Activated CD4-positive, alpha-beta T cell treated with anti-CD3 and anti-CD28 coated beads, Interleukin-2, amount 50 U/mL, for 24 hours (primary cell): ENCODE measurements around the gene LMF1.
"Not testable (repeated sequence)": the region's sequence is repeated elsewhere in the genome, so short reads cannot be mapped to it uniquely, and the experiment has no call there.

Experiments
- DNase-seq, 2 donors: peaks; one replicate each; pipeline ENCODE4 v3.0.0-alpha.2; 2020; ENCODE audit warnings: low read depth in 1 of 2, low spot score in 1 of 2

The LMF1 gene

GRCh38 chr16:951660-952301 lies 19.0 kb downstream of the LMF1 start:
- no peak for DNase-seq

DNA sequence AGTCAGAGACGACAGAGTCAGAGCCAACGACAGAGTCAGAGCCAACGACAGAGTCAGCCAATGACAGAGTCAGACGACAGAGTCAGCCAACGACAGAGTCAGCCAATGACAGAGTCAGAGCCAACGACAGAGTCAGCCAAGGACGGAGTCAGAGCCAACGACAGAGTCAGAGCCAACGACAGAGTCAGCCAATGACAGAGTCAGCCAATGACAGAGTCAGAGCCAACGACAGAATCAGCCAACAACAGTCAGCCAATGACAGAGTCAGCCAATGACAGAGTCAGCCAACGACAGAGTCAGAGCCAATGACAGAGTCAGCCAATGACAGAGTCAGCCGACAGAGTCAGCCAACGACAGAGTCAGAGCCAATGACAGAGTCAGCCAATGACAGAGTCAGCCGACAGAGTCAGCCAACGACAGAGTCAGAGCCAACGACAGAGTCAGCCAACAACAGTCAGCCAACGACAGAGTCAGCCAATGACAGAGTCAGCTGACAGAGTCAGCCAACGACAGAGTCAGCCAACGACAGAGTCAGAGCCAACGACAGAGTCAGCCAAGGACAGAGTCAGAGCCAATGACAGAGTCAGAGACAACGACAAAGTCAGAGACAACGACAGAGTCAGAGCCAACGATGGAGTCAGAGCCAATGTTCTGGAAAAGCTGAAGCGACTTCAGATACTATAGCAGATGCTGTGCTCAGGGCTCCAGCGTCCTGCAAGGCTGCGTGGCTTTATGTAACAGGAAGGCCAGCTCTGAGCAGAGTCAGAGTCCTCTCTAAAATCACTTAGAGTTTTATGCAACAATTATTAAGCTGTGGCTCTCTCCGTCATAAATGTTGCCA lies 19.8 kb downstream of the LMF1 start:
- DNase-seq: not testable (repeated sequence)

- DNase-seq: not testable (repeated sequence)
Measured at GRCh38 chr16:948767-949166, 22.0 kb downstream of the LMF1 start.

GRCh38 chr16:947922-948303 lies 22.9 kb downstream of the LMF1 start:
- DNase-seq: not testable (repeated sequence)

DNA sequence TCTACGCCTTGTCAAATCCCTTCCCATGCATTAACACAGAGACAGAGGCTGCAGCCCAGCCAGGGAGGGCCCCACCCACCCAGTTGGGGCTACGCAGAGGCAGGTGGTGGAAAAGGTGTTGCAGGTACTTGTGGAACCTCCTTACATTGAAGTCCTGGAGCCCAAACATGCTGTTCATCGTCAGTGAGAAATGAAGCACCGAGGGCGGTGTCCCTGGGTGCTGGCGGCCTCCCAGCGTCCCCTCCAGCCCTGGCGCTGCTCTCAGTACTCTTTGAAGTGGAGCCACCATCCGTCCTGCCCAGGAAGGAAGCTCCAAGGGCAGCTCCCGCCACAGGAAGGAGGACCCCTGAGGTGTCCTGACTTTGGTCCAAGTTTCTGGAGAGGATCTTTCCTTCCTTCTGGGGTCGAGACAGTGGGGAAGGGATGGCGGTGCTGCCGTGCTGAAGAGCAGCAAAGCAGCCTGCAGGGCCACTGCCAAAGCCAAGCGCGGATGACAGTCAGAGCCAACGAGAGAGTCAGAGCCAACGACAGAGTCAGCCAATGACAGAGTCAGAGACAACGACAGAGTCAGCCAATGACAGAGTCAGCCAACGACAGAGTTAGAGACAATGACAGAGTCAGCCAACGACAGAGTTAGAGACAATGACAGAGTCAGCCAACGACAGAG lies 23.4 kb downstream of the LMF1 start:
- DNase-seq: no peak

GRCh38 chr16:946048-946395 lies 24.8 kb downstream of the LMF1 start:
- DNase-seq: no peak

DNA sequence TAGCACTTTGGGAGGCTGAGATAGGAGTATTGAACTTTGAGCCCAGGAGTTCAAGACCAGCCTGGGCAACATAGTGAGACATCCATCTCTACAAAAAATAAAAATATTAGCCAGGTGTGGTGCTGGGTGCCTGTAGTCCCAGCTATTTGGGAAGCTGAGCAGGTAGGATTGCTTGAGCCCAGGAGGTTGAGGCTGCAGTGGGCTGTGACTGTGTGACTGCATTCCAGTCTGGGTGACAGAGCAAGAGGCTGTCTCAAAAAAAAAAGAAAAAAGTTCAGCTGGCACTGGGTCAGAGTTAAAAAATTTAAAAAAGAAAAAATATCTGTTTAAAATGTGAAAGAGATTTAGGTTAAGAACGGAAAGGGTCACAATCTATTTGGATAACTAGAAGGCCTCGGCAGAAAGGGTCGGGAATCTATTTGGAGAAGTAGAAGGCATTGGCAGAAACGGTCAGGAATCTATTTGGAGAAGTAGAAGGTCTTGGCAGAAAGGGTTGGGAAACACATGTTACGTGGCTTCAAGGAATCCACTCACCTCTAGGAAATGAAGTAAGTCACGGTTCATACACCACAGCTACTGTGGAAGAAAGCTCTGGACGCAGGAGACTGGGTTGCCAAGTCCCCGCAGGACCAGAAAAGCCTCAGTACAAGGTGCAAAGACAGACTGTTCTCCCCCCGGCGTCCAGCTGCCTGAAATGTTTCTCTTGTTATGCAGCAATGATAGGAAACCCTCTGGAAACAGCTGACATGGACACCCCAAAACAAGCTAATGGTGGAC lies 25.3 kb downstream of the LMF1 start:
- DNase-seq: no peak

DNA sequence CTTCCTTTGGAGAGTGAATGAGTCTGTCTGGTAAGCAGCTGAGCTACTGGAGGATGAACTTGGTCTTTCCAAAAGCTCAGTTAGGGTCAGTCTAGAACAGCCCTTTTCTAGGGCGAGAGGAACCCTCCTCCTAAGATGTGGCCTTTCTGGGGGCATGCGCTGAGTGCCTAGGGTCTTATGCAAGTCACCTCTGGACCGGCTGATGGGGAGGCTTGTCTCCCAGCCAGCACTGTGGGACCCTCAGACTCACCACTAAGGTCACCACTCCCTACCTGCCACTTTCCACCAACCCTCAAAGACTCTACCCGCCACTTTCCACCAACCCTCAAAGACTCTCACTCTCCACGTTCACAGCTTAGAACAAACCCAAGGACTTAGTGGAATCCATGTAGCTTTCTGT lies 26.8 kb downstream of the LMF1 start:
- DNase-seq: no peak

DNA sequence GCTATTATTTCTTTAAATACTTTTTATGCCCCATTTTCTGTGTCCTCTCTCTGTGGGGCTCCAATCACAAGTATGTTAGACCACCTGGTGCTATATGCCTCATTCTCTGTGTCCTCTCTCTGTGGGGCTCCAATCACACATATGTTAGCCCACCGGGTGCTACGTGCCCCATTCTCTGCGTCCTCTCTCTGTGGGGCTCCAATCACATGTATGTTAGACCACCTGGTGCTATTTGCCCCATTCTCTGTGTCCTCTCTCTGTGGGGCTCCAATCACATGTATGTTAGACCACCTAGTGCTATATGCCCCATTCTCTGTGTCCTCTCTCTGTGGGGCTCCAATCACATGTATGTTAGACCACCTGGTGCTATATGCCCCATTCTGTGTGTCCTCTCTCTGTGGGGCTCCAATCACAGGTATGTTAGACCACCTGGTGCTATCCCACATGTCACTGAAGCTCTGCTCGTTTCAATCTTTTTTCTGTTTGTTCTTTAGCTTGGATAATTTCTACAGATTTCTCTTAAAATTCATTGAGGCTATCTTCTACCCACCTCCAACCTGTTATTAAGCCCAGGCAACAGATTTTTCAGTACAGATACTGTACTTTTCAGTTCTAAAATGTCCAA lies 28.2 kb downstream of the LMF1 start:
- no peak for DNase-seq

DNA sequence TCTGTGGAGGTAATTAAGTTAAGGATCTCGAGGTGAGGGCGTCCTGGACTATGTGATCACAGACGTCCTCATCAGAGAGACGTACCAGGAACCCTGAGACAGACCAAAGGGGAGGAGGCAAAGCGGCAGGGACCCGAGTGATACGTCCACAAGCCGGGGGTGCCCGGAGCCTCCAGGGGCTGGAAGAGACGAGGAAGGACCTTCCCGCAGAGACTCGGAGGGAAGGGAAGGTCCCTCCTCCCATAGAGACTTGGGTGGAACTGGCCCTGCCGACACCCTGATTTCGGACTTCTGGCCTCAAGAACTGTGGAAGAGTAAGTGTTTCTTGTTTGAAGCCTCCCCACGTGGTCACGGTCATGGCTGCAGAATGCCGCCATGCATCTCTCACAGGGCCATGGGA lies 30.8 kb downstream of the LMF1 start:
- DNase-seq: no peak

- no peak for DNase-seq
Measured at GRCh38 chr16:939311-939710, 31.5 kb downstream of the LMF1 start.

DNA sequence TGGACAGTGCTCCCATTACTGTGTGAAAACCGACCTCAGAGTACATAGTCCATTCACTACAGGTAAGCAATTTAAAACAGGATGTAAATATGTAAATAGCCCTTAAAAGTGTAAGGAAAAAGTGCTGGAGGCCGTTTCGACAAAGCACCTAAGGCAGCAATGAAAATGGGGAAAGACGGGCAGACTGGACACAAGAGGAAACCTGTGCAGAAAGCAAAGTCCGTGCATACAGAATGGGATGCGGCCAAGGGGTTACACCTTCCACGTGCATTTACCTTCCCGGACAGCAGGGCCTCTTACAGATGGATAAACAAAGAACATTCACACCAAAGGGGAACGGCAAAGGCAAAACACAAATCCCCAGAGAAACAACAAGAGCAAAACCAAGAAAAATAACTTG lies 32.0 kb downstream of the LMF1 start:
- no peak for DNase-seq

- DNase-seq: no peak
Measured at GRCh38 chr16:938136-938535, 32.6 kb downstream of the LMF1 start.

DNA sequence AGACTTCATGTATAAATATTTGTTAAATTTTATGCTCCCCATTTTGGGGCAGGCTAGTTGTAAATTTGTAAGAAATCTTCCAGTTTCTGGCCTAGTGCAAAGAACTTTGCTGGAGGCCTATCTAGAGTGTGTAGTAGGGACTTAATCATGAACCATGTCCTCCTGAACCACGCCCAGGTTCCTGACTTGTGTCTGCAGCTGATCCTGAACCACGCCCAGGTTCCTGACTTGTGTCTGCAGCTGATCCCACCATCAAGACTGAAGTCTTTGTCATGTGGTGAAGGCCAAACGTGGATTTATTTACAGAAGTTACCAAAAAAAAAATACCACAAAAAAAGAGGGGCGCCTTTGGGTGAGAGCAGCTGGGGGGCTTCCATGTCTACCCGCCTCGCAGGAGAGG lies 33.1 kb downstream of the LMF1 start:
- no peak for DNase-seq

- DNase-seq: no peak
Measured at GRCh38 chr16:937311-937710, 33.5 kb downstream of the LMF1 start.

- no peak for DNase-seq
Measured at GRCh38 chr16:935684-936083, 35.1 kb downstream of the LMF1 start.

- DNase-seq: no peak
Measured at GRCh38 chr16:934178-934577, 36.6 kb downstream of the LMF1 start.

GRCh38 chr16:933581-933980 lies 37.2 kb downstream of the LMF1 start:
- DNase-seq: no peak

DNA sequence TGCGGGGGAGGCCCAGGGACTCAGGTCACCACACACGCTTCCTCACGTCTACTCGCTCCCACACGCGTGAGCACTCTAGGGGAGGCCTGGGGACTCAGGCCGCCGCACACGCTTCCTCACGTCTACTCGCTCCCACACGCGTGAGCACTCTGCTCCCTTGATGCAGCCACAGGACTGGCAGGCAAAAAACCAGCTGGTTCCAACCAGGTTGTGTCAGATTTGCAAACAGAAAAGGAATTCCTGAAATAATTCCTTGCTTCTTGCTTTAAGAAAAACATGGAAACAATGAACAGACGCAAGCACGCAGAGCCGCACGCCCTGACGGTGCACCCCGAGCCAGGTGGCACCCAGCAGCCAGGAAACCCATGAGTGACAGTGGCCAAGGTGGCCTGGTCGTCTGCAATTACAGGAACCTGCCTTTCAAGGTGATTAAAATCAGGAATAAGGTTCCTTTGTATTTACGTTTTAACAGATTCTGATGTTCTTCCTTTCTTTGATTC lies 37.9 kb downstream of the LMF1 start:
- no peak for DNase-seq

DNA sequence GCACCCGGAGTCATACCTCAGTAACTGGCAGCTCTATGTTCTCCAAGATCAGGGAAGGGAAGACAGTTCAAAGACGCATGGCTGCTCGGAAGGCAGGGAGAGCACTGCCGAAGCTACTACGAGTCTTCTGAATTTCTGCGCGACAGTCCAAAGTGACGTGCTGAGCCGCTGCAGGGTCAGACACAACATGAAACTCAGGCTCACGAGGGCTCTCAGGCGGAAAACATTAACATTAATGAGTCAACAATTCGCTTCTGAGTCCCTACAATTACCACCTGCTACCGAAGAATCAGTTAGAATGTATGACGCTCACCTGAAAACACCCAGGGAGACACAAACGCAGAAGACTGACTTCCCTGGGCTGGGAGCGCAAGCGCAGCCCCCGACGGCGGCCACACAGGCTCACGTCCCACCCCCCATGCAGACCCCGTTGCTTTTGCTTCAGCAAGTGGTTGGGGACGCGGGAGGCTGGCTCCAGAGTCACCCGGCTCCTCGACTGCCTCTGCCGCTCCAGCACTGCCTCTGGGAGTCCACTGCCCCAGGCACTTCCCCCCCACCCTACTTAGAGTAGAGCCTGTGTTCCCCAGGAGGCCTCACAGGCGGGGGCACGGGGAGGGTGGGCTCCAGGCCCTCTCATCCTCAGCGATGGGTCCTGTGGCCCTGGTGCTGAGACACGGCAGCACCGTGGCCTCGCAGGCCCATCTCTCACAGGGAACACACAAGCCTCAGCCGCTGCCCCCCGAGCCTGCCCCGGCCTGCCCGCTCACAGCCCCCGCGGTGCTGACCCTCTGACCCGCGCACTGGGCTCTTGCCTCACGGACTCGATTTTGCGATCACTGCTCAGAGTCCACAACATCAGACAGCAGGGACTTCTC lies 38.9 kb downstream of the LMF1 start:
- DNase-seq: no peak
